PFSK-1 (cell line): ENCODE results near the gene CHRM4.

Experiments
- FOXP2 ChIP-seq: optimal IDR thresholded peaks from 2 replicates; pipeline ENCODE3; 2011; ENCODE audit warnings: borderline replicate concordance, control low read depth, inconsistent platforms; ENCODE audit not compliant: insufficient read depth; ENCODE audit errors: extremely low read length, extremely low read depth
- POLR2AphosphoS5 ChIP-seq: IDR thresholded peaks from 2 replicates; pipeline ENCODE4 v1.6.1; 2012; ENCODE audit warnings: low read depth, mild to moderate bottlenecking, control low read depth, low read length, moderate library complexity
- SIN3A ChIP-seq: IDR thresholded peaks from 2 replicates; pipeline ENCODE4 v1.6.1; 2012; ENCODE audit warnings: mild to moderate bottlenecking, low read length, moderate library complexity, borderline replicate concordance; ENCODE audit not compliant: insufficient read depth
- TAF1 ChIP-seq: IDR thresholded peaks from 2 replicates; pipeline ENCODE4 v1.6.1; 2012; ENCODE audit warnings: low read length, control low read depth, borderline replicate concordance; ENCODE audit not compliant: insufficient read depth
- TF ChIP-seq, protein P1 (sequence below), 2 experiments: IDR thresholded peaks; 2 replicates each; pipeline versions ENCODE4 v1.6.1 to v1.8.0; 2011 to 2012; ENCODE audit warnings: low read depth in 2 of 2, low read length in 2 of 2, control low read depth in 1 of 2, inconsistent platforms in 1 of 2, mild to moderate bottlenecking in 1 of 2, moderate library complexity in 1 of 2; ENCODE audit not compliant: insufficient read depth in 1 of 2

Gene CHRM4

DNA sequence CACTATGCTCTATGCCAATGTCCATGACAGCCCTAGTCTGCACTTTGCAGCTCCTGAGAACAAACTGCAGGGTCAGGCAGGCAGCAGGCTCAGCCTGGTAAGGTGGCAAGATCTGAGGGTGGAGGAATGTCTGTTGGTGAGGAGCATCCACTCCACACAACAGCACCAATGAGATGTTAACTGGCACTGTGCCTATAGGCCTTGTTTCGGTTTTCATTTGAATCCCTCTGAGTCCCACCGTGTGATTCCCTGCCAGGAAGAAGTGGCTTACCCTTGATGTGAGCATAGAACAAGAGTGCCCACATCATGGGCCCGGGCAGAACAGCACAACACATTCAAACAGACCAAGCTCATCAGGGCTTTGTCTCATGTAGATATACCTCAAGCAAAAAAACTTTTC lies 44.1 kb upstream of the CHRM4 start:
- no peak for TF ChIP-seq SIN3A
- TF ChIP-seq, protein P1, sequence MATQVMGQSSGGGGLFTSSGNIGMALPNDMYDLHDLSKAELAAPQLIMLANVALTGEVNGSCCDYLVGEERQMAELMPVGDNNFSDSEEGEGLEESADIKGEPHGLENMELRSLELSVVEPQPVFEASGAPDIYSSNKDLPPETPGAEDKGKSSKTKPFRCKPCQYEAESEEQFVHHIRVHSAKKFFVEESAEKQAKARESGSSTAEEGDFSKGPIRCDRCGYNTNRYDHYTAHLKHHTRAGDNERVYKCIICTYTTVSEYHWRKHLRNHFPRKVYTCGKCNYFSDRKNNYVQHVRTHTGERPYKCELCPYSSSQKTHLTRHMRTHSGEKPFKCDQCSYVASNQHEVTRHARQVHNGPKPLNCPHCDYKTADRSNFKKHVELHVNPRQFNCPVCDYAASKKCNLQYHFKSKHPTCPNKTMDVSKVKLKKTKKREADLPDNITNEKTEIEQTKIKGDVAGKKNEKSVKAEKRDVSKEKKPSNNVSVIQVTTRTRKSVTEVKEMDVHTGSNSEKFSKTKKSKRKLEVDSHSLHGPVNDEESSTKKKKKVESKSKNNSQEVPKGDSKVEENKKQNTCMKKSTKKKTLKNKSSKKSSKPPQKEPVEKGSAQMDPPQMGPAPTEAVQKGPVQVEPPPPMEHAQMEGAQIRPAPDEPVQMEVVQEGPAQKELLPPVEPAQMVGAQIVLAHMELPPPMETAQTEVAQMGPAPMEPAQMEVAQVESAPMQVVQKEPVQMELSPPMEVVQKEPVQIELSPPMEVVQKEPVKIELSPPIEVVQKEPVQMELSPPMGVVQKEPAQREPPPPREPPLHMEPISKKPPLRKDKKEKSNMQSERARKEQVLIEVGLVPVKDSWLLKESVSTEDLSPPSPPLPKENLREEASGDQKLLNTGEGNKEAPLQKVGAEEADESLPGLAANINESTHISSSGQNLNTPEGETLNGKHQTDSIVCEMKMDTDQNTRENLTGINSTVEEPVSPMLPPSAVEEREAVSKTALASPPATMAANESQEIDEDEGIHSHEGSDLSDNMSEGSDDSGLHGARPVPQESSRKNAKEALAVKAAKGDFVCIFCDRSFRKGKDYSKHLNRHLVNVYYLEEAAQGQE (IDR thresholded peaks at IDR 0.05; ENCODE audit: insufficient read depth in 1 of 2, low read depth in 2 of 2, low read length in 2 of 2) = no peak
- no peak for TF ChIP-seq FOXP2
- no peak for TF ChIP-seq POLR2AphosphoS5

DNA sequence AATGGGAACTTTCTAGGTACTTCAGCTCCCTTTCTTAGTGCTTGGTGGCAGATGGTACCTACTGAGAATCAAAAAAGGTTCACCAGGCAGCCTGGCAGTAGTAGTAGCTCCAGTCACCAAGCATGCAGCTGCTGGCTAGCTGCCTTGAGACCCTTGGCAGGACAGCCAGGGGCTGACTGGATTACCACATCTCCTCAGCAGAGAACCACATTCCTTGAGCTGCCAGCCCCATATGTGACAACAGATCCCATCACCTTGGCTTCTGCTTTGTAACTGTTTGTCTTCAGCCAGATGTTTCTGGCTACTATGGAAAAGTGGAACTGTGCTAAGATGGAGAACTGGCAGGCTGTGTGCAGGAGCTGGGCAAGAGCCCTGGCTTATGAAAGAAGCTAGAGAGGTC lies 39.6 kb upstream of the CHRM4 start:
- TF ChIP-seq, protein P1 (IDR thresholded peaks at IDR 0.05; ENCODE audit: insufficient read depth in 1 of 2, low read depth in 2 of 2, low read length in 2 of 2) = no peak
- no peak for TF ChIP-seq TAF1
- TF ChIP-seq SIN3A = no peak
- TF ChIP-seq FOXP2 = no peak
- TF ChIP-seq POLR2AphosphoS5 = no peak

DNA sequence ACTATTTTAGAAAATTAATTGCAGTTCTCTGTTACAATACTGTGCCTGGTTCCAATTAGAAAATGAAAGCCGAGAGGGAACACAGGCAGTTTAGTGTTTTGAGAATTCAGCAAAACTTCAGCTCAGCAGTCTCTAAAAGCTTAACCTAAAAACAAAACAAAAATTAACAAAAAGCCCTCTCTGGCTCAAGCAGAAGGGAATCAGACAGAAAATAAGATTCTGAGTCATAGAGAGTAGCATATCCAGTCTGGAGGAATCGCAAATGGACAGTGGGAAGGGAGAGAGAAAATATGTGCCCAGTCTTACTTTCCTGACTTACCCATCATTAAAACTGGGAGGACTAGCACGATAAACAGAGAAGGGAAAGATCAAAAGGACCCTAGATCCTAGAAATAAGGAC lies 38.1 kb upstream of the CHRM4 start:
- TF ChIP-seq SIN3A (no peak), FOXP2 (no peak), POLR2AphosphoS5 (no peak), TAF1 (no peak)
- TF ChIP-seq, protein P1 (IDR thresholded peaks at IDR 0.05; ENCODE audit: insufficient read depth in 1 of 2, low read depth in 2 of 2, low read length in 2 of 2) = no peak

DNA sequence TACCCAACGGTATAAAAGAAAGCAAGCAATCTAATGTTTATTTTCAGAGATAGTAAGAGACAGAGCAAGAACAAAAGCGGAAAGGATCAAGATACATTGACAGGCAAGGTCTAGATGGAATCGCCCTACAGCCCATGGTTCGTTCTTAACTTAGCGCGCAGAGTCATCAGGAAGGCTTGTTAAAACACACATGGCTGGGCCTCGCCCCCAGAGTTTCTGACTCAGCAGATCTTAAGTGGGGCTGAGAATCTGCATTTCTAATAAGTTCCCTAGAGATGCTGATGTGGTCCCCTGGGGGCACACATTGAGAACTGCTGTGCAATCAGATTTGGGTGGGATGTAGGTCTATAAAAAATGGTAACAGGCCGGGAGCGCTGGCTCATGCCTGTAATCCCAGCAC lies 35.8 kb upstream of the CHRM4 start:
- no peak for TF ChIP-seq FOXP2
- TF ChIP-seq POLR2AphosphoS5 = no peak
- no peak for TF ChIP-seq TAF1
- TF ChIP-seq SIN3A = no peak
- TF ChIP-seq, protein P1 (IDR thresholded peaks at IDR 0.05; ENCODE audit: insufficient read depth in 1 of 2, low read depth in 2 of 2, low read length in 2 of 2) = no peak

DNA sequence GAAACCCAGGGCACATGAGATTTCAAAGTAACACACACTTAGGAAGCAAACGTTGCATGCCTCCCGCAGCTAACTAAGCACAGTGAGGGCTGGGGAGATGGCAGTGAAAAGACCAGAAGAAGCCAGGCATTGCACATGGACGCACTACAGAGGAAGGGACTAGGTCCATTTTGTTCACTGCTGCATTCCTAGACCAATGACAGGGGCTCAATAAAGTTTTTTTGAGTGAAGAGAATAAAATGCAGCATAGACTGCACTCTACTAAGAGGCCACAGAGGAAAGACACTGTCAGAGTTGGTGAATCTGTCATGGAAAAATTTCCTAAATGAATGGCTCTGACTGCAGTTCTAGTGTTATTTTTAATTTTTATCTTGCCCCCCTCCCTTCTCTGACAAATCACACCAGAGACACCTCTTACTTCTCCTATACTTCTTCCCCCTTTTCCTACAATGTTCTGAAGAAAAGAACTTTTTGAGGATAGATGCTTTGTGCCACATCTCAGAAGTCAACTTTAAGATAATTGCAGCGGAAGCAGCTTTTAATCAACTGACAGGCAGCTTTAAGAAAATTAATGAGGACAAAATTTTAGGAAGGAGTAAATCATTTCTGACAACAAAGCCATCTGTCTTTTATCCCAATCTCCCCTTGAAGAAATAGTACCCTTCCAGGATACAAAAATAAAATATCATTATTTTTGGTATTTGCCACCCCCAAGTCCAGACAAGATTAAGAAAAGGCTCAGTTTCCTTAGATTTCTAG lies 34.8 kb upstream of the CHRM4 start:
- TF ChIP-seq POLR2AphosphoS5 (no peak), FOXP2 (no peak), TAF1 (no peak), SIN3A (no peak)
- TF ChIP-seq, protein P1 (IDR thresholded peaks at IDR 0.05; ENCODE audit: insufficient read depth in 1 of 2, low read depth in 2 of 2, low read length in 2 of 2) = no peak
